LNCaP clone FGC (cell line): ENCODE results near the gene CD164L2.
"Not testable (repeated sequence)": the region's sequence is repeated elsewhere in the genome, so short reads cannot be mapped to it uniquely, and the experiment has no call there.

Source experiments
- DNase-seq: peaks from one replicate; pipeline ENCODE4 v3.0.0-alpha.2; 2011; ENCODE audit warnings: low read depth
- H3K4me3 ChIP-seq: 2 replicates; pipeline ENCODE4 v1.5.1; 2011; ENCODE audit warnings: mild to moderate bottlenecking, low read depth, low read length, control low read depth
- CTCF ChIP-seq: IDR thresholded peaks from 2 replicates; pipeline ENCODE4 v1.5.1; 2012; ENCODE audit warnings: mild to moderate bottlenecking; ENCODE audit not compliant: control insufficient read depth, insufficient read depth; ENCODE audit errors: extremely low read depth

CD164L2 gene

DNA sequence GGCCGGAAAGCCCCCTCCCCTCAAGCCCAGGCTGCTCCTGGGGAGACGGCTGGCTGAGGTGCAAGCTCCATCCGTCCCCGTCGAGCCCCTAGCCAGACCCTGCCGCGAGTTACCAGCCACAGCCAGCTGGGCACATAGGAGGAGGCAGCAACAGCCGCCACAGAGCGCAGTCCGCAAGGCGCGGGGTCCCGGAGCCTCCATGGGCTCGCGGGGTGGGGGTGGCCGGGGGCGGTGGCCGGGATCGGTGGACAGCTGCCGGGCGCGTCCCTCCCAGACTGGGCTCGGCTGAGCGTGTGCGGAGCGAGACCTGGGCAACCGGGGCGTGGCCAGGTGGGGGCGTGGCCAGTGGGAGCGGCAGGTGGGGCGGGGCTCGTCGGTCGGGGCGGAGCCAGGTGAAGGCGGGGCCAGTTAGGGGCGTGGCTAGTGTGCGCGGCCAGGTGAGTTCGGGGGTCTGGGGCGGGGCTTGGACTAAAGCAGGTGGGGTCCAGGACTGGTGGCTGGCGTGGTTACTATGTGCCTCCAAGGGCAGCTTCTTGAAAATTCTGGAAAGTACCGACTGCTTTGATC, at the start of gene CD164L2:
Gene CD164L2, minus strand, starts transcription at position 295 of the 567 bp plus-strand sequence. Its CDS starts 94 bp downstream, at position 201.
- TF ChIP-seq CTCF: no peak
- peak within 1 kb of the TSS; percentile 51 for H3K4me3 ChIP-seq

DNA sequence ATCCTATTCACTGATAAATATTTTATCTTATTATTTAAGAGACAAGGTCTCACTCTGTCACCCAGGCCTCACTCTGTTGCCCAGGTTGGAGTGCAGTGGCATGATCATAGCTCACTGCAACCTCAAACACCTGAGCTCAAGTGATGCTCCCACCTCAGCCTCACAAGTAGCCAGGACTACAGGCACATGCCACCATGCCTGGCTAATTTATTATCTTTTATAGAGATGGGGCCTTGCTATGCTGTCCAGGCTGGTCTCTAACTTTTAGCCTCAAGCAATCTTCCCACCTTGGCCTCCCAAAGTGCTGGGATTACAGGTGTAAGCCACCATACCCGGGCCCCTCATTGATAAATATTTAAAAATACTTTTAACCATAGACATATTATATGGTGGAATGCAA, 49.6 kb upstream of the CD164L2 start:
- not testable (repeated sequence) for DNase-seq, H3K4me3 ChIP-seq

More for the DNA sequence above, at the start of gene CD164L2:
- DNase-seq: no peak

GRCh38 chr1:27431601-27431940, 48.4 kb upstream of the CD164L2 start:
- no peak overlapping the region for H3K4me3 ChIP-seq
- no peak for DNase-seq
- no peak for TF ChIP-seq CTCF

DNA sequence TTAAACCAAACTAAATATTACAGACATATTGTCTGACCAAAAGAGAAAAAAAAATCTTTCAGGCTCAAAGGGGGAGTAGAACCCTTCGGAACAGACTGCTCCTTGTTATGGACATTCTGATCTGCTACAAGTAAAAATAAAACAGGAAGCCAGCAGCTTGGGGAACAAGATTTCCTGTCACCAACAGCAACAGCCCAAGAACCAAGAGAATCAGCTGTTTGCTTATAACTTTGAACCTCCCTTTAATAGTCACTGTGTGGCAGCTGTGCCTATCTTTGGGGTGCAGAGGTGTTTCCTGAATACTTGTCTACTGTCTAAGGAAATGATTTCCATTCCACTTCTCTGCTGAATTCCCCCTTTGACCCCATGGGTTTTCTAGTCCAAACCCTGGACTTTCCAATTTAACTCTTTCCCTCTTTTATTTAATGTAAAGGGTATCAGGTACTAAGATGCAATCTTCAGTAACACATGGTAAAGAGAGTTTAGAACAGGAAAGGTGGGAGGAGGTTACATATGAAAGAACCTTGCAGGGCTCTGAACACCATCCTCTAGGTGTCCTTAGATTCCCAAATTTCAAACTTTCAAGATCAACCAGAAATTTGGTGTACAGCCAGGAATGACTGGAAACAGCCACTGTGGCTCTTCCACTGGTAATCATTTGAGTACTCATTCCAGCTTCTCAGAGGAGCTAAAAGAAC, 47.9 kb upstream of the CD164L2 start:
- DNase-seq: no peak
- H3K4me3 ChIP-seq: no peak overlapping the region

GRCh38 chr1:27429029-27429425, 45.9 kb upstream of the CD164L2 start:
- DNase-seq: no peak
- no peak for TF ChIP-seq CTCF
- no peak overlapping the region for H3K4me3 ChIP-seq

More for the DNA sequence above, 47.9 kb upstream of the CD164L2 start:
- TF ChIP-seq CTCF: no peak

GRCh38 chr1:27428316-27429028, 45.3 kb upstream of the CD164L2 start:
- no peak for TF ChIP-seq CTCF
- DNase-seq: no peak
- H3K4me3 ChIP-seq: no peak overlapping the region

- no peak for TF ChIP-seq CTCF
- no peak overlapping the region for H3K4me3 ChIP-seq
- no peak for DNase-seq
These were observed 44.7 kb upstream of the CD164L2 start for GRCh38 chr1:27427816-27428315.
